Measurements from ENCODE around the gene TENM4.

TENM4 gene

DNA sequence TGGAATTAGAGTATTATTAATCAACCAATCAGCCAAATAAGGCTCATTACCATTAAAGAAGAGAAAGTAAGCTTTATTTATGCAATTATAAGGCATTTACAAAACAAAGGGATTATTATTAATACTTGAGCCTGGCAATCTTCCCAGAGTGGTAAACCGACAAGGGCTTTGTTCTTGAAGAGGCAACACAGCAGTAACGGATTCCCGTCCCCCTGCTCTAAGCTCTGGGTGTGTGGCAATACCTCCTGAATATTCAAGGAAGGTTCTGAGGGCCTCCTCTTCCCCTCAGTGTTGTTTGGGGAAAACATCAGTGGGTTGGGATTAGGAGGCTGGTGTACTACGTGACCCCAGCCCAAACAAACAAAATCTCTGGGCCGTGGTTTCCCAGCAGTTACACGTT, 176.5 kb downstream of the TENM4 start:
- no peaks in the 10 kb centered on the region for H3K9me3 ChIP-seq
- TF ChIP-seq, protein P1, sequence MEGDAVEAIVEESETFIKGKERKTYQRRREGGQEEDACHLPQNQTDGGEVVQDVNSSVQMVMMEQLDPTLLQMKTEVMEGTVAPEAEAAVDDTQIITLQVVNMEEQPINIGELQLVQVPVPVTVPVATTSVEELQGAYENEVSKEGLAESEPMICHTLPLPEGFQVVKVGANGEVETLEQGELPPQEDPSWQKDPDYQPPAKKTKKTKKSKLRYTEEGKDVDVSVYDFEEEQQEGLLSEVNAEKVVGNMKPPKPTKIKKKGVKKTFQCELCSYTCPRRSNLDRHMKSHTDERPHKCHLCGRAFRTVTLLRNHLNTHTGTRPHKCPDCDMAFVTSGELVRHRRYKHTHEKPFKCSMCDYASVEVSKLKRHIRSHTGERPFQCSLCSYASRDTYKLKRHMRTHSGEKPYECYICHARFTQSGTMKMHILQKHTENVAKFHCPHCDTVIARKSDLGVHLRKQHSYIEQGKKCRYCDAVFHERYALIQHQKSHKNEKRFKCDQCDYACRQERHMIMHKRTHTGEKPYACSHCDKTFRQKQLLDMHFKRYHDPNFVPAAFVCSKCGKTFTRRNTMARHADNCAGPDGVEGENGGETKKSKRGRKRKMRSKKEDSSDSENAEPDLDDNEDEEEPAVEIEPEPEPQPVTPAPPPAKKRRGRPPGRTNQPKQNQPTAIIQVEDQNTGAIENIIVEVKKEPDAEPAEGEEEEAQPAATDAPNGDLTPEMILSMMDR (IDR thresholded peaks at IDR 0.05): no peak
- H3K4me3 ChIP-seq: no peak overlapping the region
- DNase-seq: no peak
- intact Hi-C loops (cut with DNase I; ENCODE audit: low total_unique reads): no loop called here
- no peaks in the 10 kb centered on the region for H3K36me3 ChIP-seq
- no peaks in the 10 kb centered on the region for H3K27me3 ChIP-seq
- no peak overlapping the region for H3K27ac ChIP-seq
- H3K4me1 ChIP-seq: no peaks in the 10 kb centered on the region

DNA sequence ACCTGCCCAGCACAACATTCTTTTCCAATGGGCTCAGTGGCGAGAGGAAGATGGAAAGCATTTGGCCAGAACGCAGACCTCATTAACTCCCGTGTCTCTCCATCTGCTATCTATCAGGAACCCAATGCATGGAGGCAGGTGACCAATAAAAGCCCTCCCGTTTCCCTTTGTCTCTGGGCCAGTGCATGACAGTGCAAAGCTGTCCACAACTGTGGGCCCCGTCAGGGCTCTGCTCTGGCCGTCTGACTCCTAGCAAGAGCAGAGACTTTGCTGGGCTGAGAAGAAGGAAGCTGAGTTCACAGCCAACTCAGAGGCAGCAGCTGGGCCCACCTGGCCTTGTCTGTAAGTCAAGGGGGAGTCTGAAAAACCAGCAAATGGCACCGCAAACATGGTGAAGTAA, 177.8 kb downstream of the TENM4 start:
- Histone ChIP-seq H3K27me3 (no peaks in the 10 kb centered on the region), H3K9me3 (no peaks in the 10 kb centered on the region), H3K4me3 (no peak overlapping the region), H3K36me3 (no peaks in the 10 kb centered on the region), H3K27ac (no peak overlapping the region), H3K4me1 (no peaks in the 10 kb centered on the region)
- no peak for DNase-seq
- intact Hi-C loops (cut with DNase I; ENCODE audit: low total_unique reads): no loop called here
- TF ChIP-seq, protein P1 (IDR thresholded peaks at IDR 0.05): no peak

DNA sequence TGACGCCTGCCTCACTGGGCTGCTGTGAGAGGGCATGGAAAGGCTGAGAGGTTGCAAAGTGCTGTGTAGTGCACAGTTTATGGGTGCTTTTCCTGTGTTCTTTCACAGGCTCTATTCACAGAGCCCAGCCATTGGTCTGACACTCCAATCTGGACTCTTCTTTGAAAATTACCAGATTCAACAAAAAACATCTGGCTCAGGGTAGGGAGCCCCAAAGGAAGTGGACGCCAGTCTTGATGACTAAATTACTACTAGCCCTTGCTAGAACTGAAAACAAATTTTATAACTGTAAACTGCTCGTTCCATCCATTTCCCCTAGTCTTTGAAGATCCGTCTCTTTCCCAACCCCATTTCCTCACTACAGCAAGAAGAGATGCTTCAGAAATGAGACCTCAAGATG, 178.6 kb downstream of the TENM4 start:
- DNase-seq: no peak
- Histone ChIP-seq H3K36me3 (no peaks in the 10 kb centered on the region), H3K27ac (no peak overlapping the region)

GRCh38 chr11:79261684-79262083, 179.1 kb downstream of the TENM4 start:
- no peaks in the 10 kb centered on the region for H3K36me3 ChIP-seq
- no peak for DNase-seq
- H3K9me3 ChIP-seq: no peaks in the 10 kb centered on the region
- H3K27me3 ChIP-seq: no peaks in the 10 kb centered on the region
- H3K27ac ChIP-seq: no peak overlapping the region
- H3K4me1 ChIP-seq: no peaks in the 10 kb centered on the region
- intact Hi-C loops (cut with DNase I; ENCODE audit: low total_unique reads): no loop called here
- no peak overlapping the region for H3K4me3 ChIP-seq
- TF ChIP-seq, protein P1 (IDR thresholded peaks at IDR 0.05): no peak

More for the DNA sequence above, 178.6 kb downstream of the TENM4 start:
- no peaks in the 10 kb centered on the region for H3K4me1 ChIP-seq
- H3K9me3 ChIP-seq: no peaks in the 10 kb centered on the region
- TF ChIP-seq, protein P1 (IDR thresholded peaks at IDR 0.05): no peak
- intact Hi-C loops (cut with DNase I; ENCODE audit: low total_unique reads): no loop called here
- no peaks in the 10 kb centered on the region for H3K27me3 ChIP-seq
- no peak overlapping the region for H3K4me3 ChIP-seq

DNA sequence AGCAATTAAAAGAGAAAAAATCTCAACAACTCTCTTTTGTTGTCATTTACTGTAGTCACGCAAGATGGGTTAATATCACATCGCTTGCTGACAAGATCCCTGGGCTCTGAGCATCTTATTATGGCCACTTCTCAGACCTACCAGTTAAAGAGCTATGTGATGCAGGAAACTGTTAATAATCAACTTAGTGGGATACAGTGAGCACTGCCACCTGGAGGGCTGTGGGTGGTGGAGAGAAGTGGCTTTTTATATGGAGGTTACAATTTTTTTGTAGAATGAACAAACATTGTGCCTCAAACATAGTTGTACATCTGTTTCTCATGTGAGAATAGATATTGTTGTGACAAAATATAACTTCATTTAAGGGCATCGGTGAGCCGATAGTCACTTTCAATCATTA, 181.0 kb downstream of the TENM4 start:
- H3K36me3 ChIP-seq: no peaks in the 10 kb centered on the region

More for the DNA sequence above, 181.0 kb downstream of the TENM4 start:
- H3K4me3 ChIP-seq: no peak overlapping the region
- H3K27ac ChIP-seq: no peak overlapping the region
- H3K27me3 ChIP-seq: no peaks in the 10 kb centered on the region
- DNase-seq: no peak
- intact Hi-C loops (cut with DNase I; ENCODE audit: low total_unique reads): no loop called here
- H3K9me3 ChIP-seq: no peaks in the 10 kb centered on the region
- H3K4me1 ChIP-seq: no peaks in the 10 kb centered on the region
- TF ChIP-seq, protein P1 (IDR thresholded peaks at IDR 0.05): peak in 1 of 2 experiments; percentile 22
